K562 (cell line): ENCODE results near the gene PROK2. TPM values are rescaled to one million over a fixed set of nuclear protein-coding genes. Genes with fewer than 3 reads are reported as not detected.

Source experiments
- ATAC-seq: fragments of 200-7000 bp; cut with Tn5 transposase; 3 replicates; pipeline ENCODE4 v1.9.1; 2020; ENCODE audit warnings: moderate library complexity
- BruUV-seq: library from RNA; stranded (reverse); fragments of 400-500 nt; replicated peaks from 2 replicates; lab custom pipeline; 2021; lab: Mats Ljungman, UMichigan
- CTCF ChIA-PET: fragments of 300-600 bp; formaldehyde crosslinking; extraction: SDS; loops from one replicate; lab custom pipeline; 2021; ENCODE audit warnings: low intra/inter-chr PET ratio; lab: Yijun Ruan, JAX
- POLR2A ChIA-PET: fragments of 300-600, 350-650 bp; sonication (Branson Sonifier 250); formaldehyde crosslinking; extraction: SDS; loops from one replicate; lab custom pipeline; 2021; ENCODE audit warnings: antibody characterized with exemption, inconsistent platforms; lab: Yijun Ruan, JAX
- DNase-seq, 4 experiments: peaks; one replicate each; pipeline versions ENCODE4 v3.0.0 to v3.0.0-alpha.2; 2011 to 2018; ENCODE audit warnings: low spot score in 3 of 4, mixed read lengths in 3 of 4; ENCODE audit errors: extremely low read depth in 1 of 4
- FAIRE-seq: peaks from 2 replicates; lab custom pipeline; 2011; peaks lifted over from hg19 to GRCh38; lab: Jason Lieb, UNC
- H2AFZ ChIP-seq: 2 replicates; pipeline ENCODE4 v1.6.0; 2011; ENCODE audit warnings: low read depth, low read length, control low read depth, inconsistent platforms
- H3K27ac ChIP-seq: fragments of 200-600 bp; 3 replicates; pipeline ENCODE4 v1.8.0; 2011; ENCODE audit warnings: low read depth, mild to moderate bottlenecking, control low read depth, inconsistent platforms, low read length, moderate library complexity, mixed read lengths; ENCODE audit errors: extremely low read depth
- H3K27me3 ChIP-seq, 2 experiments: fragments of 300-600 bp in 1 of 2; 2 replicates in 1 of 2; 3 replicates in 1 of 2; pipeline versions ENCODE4 v1.6.0 to v1.8.0; 2011; ENCODE audit warnings: inconsistent platforms in 2 of 2, low read length in 2 of 2, mild to moderate bottlenecking in 1 of 2, mixed read lengths in 1 of 2, moderate library complexity in 1 of 2; ENCODE audit not compliant: control insufficient read depth in 2 of 2, insufficient read depth in 2 of 2
- H3K36me3 ChIP-seq: fragments of 300-600 bp; 3 replicates; pipeline ENCODE4 v1.8.0; 2011; ENCODE audit warnings: mild to moderate bottlenecking, low read length, inconsistent platforms; ENCODE audit not compliant: control insufficient read depth, insufficient read depth
- H3K4me1 ChIP-seq, 2 experiments: fragments of 200-600 bp in 1 of 2; replicated peaks in 1 of 2; 2 replicates in 1 of 2; 3 replicates in 1 of 2; pipeline versions ENCODE4 v1.5.1 to v1.8.0; 2011; ENCODE audit warnings: inconsistent platforms in 2 of 2, low read length in 2 of 2, mild to moderate bottlenecking in 1 of 2, mixed read lengths in 1 of 2, moderate library complexity in 1 of 2; ENCODE audit not compliant: control insufficient read depth in 2 of 2, insufficient read depth in 2 of 2
- H3K4me2 ChIP-seq: 2 replicates; pipeline ENCODE4 v1.6.1; 2011; ENCODE audit warnings: low read length, control low read depth, inconsistent platforms, mixed read lengths; ENCODE audit not compliant: insufficient read depth
- H3K4me3 ChIP-seq: fragments of 200-600 bp; sonication (generic), shearing (Covaris generic); 2 replicates; pipeline ENCODE4 v1.5.1; 2016; ENCODE audit warnings: control low read depth, inconsistent platforms
- H3K79me2 ChIP-seq: fragments of 200-600 bp; 3 replicates; pipeline ENCODE4 v1.8.0; 2011; ENCODE audit warnings: low read length, inconsistent platforms; ENCODE audit not compliant: control insufficient read depth, insufficient read depth
- H3K9ac ChIP-seq, 2 experiments: 2 replicates each; pipeline versions ENCODE4 v1.6.0 to v1.6.1; 2011; ENCODE audit warnings: low read depth in 2 of 2, low read length in 2 of 2, control low read depth in 1 of 2, inconsistent platforms in 1 of 2, mild to moderate bottlenecking in 1 of 2, mixed read lengths in 1 of 2; ENCODE audit not compliant: insufficient read depth in 1 of 2
- H3K9me1 ChIP-seq: one replicate; pipeline ENCODE4 v1.6.0; 2011; ENCODE audit warnings: inconsistent platforms, mild to moderate bottlenecking, low read length, moderate library complexity; ENCODE audit not compliant: control insufficient read depth, insufficient read depth
- H3K9me3 ChIP-seq: replicated peaks from 2 replicates; pipeline ENCODE4 v1.5.1; 2011; ENCODE audit warnings: low read depth, low read length, inconsistent platforms; ENCODE audit not compliant: control insufficient read depth, insufficient read depth
- H4K20me1 ChIP-seq: replicated peaks from 2 replicates; pipeline ENCODE4 v1.6.1; 2011; ENCODE audit warnings: low read length, inconsistent platforms, mixed read lengths; ENCODE audit not compliant: control insufficient read depth, insufficient read depth
- BHLHE40 ChIP-seq: IDR thresholded peaks from 2 replicates; pipeline ENCODE4 v1.6.1; 2011; ENCODE audit warnings: low read length, improper control_type of control experiment
- CAMTA2 ChIP-seq: fragments of 250-450 bp; sonication (Bioruptor Pico); conservative IDR thresholded peaks from 2 replicates; pipeline ENCODE4 v1.5.1; 2022
- CHCHD3 ChIP-seq: fragments of 250-450 bp; sonication (Bioruptor Pico); IDR thresholded peaks from 2 replicates; pipeline ENCODE4 v2.1.2; 2022; ENCODE audit warnings: mild to moderate bottlenecking
- DEAF1 ChIP-seq: fragments of 450-650 bp; formaldehyde crosslinking; IDR thresholded peaks from 2 replicates; pipeline ENCODE4 v1.4.0; 2020; ENCODE audit warnings: mild to moderate bottlenecking, moderate library complexity
- EP300 ChIP-seq: IDR thresholded peaks from 2 replicates; pipeline ENCODE4 v1.6.1; 2012; ENCODE audit warnings: low read length, improper control_type of control experiment
- IRF1 ChIP-seq: sonication (generic); formaldehyde crosslinking; IDR thresholded peaks from 2 replicates; pipeline ENCODE4 v1.8.0; 2022; ENCODE audit warnings: missing genetic modification reagents, mild to moderate bottlenecking, borderline replicate concordance
- PCBP1 ChIP-seq: fragments of 200-400 bp; formaldehyde crosslinking; IDR thresholded peaks from 2 replicates; pipeline ENCODE4 v1.6.1; 2018; ENCODE audit warnings: mild to moderate bottlenecking, low read depth, low read length; ENCODE audit not compliant: poor library complexity, severe bottlenecking
- YBX1 ChIP-seq: fragments of 450-650 bp; IDR thresholded peaks from 2 replicates; pipeline ENCODE4 v1.7.1; 2016; ENCODE audit warnings: mild to moderate bottlenecking
- ZBTB5 ChIP-seq: fragments of 450-650 bp; IDR thresholded peaks from 2 replicates; pipeline ENCODE4 v1.6.1; 2017; ENCODE audit warnings: antibody characterized with exemption
- ZNF232 ChIP-seq: sonication (generic); formaldehyde crosslinking; IDR thresholded peaks from 2 replicates; pipeline ENCODE4 v1.8.0; 2022; ENCODE audit warnings: mild to moderate bottlenecking, missing genetic modification reagents
- WGBS: fragments of 100-300 bp; shearing (Covaris generic); methylation state at CpG from one replicate; pipeline ENCODE4 v1.1.6; 2016; ENCODE audit warnings: low coverage, mixed read lengths; ENCODE audit not compliant: insufficient coverage; ENCODE audit errors: missing lambda C conversion rate; 5-methylcytosine and 5-hydroxymethylcytosine counted together
- in situ Hi-C: fragments of 300-500 bp; cut with MboI; formaldehyde crosslinking; loops from 4 replicates; pipeline ENCODE4 v1.15.0; 2018; ENCODE audit warnings: inconsistent platforms, mixed read lengths
- intact Hi-C: fragments of 100-400 bp; cut with micrococcal nuclease; formaldehyde crosslinking; loops from 2 replicates; pipeline ENCODE4 v1.14.2; 2022
- polyA plus RNA-seq, 8 experiments: library from polyadenylated mRNA; depleted of rRNA in 4 of 8; stranded (reverse) in 5 of 8; unstranded in 3 of 8; fragments of >200 nt; fragmentation: Nextera tagmentation in 2 of 8; fragmentation: Illumina TruSeq in 1 of 8; extraction: Ambion mirVana in 2 of 8; extraction: Trizol in 1 of 8; gene quantifications; 2 replicates each; pipeline versions ENCODE4 v1.2.1 to v1.2.3, GENCODE V29; 2011 to 2014; ENCODE audit warnings: inconsistent platforms in 1 of 8, missing spikeins in 1 of 8
- total RNA-seq, 7 experiments: library from RNA; depleted of rRNA in 6 of 7; stranded (reverse); fragments of >200 nt in 6 of 7; fragmentation: Illumina TruSeq in 2 of 7; extraction: Trizol in 2 of 7; gene quantifications; 2 replicates each; pipeline versions ENCODE4 v1.2.1 to v1.2.3, GENCODE V29; 2011 to 2021; ENCODE audit warnings: low replicate concordance in 1 of 7

The PROK2 gene
- total and polyA plus RNA-seq, 9 of the 15 experiments (the other 6 are each of a cell fraction or from before 2014, with no cell fraction given), result 0.07 to 0.13 TPM; not detected in 7

- H3K27me3 ChIP-seq, result no peaks in the 10 kb centered on the region
- no TSS peak for BruUV-seq
- in situ Hi-C loops (no loop called here), intact Hi-C loops (no loop called here)
- H3K36me3 ChIP-seq, result no peaks in the 10 kb centered on the region
- ChIA-PET CTCF (no interaction called here), POLR2A (no interaction called here)
- no peaks in the 10 kb centered on the region for H3K9me1 ChIP-seq
- TF ChIP-seq CAMTA2 (CRISPR knock-in tag) (no peak), DEAF1 (no peak), YBX1 (no peak), ZBTB5 (no peak), PCBP1 (no peak), BHLHE40 (no peak), ZNF232 (CRISPR knock-in tag) (no peak), IRF1 (CRISPR knock-in tag) (no peak), CHCHD3 (CRISPR knock-in tag) (no peak), EP300 (no peak)
- no peak overlapping the region for H2AFZ ChIP-seq
- H3K9ac ChIP-seq, result no peak overlapping the region
- H3K79me2 ChIP-seq, result no peaks in the 10 kb centered on the region
- H3K4me1 ChIP-seq, result peaks cover 0 to 5% of the 10 kb centered on the region in 2 experiments; a peak in 3 of 5 replicates
- no peak overlapping the region for H3K27ac ChIP-seq
- FAIRE-seq, result no peak
- H3K4me3 ChIP-seq, result no peak overlapping the region
- no peak overlapping the region for H3K4me2 ChIP-seq
- ATAC-seq, result no peak
- DNase-seq, result no peak
- no peaks in the 10 kb centered on the region for H4K20me1 ChIP-seq
- no peaks in the 10 kb centered on the region for H3K9me3 ChIP-seq
- WGBS, result 48% methylated on average over 14 of the region's 28 CpGs
Observed at GRCh38 chr3:71785532-71786216, 726 bp upstream of the PROK2 start.
